GM21619 (cell line): ENCODE data around the gene AATK.
"Not testable (repeated sequence)": the region's sequence is repeated elsewhere in the genome, so short reads cannot be mapped to it uniquely, and the experiment has no call there.

Source experiments
- ATAC-seq: cut with Tn5 transposase; IDR thresholded peaks from one replicate; pipeline ENCODE4 v1.9.1; 2021; ENCODE audit not compliant: unreplicated experiment

Gene AATK

GRCh38 chr17:81095383-81095762 is 70.6 kb downstream of the AATK start:
- ATAC-seq: no peak

DNA sequence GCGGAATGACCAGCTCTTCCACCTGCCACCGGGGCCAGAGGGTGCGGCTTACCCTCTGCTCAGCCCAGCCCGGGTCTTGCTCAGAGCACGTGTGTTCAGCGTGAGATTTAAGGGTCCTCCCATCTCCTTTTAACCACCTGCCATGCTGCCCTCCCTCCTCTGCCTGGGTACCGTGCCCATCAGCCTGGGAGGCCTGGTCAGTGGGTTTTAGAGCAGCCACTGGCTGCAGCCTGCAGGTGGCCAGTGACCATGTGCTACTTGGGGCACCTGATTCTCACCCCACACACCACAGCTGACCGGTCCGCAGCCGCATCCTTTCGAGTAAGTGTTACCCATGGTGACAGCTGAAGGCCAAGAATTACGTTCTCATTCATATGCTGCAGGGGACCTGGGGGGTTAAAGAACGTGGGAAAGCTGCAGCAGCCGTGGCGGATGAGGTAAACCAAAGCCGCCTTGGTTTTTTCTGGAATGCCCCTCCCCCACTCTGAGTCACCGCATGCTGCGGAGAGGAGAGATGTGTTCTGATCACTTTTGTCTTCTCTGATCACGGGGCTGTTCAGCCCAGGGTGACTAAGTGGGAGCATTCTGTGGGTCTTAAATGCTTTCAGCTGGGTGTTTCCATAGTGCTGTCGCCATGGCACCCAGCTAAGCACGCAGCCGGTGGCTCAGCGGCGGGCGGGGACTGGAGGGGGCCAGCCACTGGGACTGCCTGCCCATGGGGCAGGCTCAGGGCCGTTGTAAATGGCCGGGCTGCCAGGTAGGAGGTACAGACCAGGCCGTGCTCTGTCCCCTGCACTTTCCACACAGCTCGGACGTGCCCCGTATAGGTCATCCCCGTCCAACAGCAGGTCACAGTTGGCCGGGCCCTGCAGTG is 71.3 kb downstream of the AATK start:
- no peak for ATAC-seq

DNA sequence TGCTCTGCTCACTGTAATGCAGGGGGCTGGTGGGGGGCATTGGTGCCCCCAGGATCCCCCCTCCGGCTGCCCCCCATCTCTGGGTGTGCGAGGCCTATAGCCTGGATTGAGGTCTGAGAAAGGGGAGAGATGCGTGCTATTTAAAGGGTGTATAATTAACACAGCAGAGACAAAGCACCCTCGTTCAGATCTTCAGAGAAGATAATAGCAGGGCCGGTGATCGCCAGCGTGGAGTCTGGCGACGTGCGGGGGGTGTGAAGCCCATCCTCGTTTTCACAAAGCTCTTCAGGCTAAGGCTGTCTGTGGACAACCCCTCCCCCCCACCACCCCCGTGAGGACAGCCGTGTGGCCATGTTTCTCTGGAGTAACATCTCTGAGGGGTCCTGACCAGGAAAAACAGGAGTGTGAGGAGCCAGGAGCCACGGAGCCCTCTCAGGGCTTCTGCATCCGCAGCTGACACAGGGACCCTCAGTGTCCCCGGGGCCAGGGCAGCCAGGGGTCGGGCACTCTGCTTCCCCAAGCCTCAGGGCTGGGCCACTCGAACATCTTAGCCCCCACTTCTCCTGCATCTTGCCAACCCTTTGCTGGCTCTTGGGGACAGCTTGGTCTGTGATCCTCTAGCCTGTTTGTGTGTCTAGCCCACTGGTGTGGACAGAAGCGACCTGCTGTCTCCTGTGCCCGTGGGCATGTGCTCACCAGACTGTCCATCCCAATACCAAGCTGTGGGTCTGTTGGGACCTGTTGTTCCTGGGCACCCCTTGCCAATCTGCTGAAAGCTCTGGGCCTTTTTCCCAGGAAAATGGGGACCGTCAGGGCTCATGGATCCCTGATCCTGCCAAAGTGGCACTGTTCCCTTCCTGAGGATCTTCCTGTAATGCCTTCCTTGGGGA is 72.2 kb downstream of the AATK start:
- no peak for ATAC-seq

DNA sequence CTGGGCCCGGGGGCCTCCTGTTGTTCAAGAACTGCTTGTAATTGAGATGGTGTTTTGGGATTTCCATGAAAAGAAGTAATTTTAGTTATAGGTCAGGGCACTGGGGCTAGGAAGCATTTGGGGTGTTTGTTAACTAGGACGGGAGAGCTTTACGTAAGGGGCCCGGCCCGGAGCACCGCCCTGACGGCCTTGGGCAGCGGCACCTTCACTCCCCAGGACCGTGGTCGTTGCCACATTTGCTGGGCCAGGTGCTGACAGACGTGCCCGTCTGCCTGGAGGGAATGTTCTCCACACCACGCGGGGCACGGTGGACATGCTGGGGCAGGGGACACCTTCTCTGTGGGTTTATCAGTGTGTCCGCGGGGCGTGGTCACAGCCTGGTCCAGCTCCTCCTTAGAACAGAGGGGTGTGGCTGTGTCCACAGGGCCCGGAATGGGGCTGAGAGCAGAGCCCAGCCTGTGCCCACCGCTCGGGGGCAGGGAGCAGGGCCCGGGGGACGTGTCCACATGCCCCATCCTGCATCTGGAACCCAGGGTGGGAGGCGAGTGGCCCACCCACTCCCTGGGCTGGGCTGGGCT is 73.4 kb downstream of the AATK start:
- ATAC-seq: no peak

DNA sequence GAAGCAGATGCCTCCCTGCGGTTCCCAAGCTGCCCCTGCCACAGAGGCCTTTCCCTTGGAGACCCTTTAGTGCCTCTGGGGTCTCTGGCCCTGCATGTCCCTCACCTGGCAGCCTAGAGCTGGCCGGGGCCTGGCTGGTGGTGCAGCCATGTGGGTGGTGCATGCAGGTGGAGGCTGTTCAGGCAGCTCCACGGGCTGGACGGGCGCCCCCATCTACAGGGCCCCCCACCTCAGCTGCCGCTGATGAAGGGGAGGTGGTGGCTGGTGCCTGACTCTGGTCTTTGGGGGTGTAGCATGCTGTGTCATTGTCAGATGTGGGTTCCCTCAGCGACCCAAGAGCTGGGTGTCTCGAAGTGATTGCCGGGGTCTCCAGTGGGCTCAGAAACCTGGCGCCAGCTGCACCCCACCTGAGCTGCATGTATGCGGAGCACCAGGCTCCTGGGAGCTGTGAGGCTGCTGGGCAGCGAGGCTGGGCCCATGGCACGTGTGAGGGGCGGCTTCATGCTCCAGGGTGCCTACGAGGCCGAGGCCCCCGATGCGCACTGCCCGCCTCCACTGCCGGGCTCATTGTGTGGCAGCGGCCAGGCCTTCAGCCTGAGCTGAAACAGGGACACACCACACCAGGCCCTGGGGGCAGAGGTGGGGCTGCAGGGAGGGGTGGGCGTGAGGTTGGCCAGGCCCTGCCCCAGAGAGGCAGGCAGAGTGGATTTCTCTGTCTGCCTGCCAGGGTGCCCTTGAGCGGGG is 74.1 kb downstream of the AATK start:
- no peak for ATAC-seq

DNA sequence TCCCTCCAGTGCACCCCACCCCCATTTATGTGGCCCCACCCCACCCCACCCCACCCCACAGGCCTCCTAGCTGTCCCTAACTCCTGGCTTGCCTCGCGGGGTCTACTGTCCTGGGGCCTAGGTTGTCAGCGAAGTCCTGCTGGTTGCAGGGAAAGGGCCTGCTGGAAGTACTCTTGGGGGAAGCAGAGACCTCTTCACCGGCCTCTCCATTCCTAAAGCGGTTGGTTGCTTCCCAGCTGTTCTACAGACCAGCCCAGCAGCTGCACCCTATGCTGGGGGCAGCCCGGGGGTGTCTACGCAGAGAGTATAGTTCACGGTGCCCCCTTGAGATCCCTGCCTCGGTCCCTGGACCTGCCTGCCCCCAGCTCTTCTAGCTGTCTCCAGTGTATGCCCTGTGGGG is 74.9 kb downstream of the AATK start:
- ATAC-seq: no peak

DNA sequence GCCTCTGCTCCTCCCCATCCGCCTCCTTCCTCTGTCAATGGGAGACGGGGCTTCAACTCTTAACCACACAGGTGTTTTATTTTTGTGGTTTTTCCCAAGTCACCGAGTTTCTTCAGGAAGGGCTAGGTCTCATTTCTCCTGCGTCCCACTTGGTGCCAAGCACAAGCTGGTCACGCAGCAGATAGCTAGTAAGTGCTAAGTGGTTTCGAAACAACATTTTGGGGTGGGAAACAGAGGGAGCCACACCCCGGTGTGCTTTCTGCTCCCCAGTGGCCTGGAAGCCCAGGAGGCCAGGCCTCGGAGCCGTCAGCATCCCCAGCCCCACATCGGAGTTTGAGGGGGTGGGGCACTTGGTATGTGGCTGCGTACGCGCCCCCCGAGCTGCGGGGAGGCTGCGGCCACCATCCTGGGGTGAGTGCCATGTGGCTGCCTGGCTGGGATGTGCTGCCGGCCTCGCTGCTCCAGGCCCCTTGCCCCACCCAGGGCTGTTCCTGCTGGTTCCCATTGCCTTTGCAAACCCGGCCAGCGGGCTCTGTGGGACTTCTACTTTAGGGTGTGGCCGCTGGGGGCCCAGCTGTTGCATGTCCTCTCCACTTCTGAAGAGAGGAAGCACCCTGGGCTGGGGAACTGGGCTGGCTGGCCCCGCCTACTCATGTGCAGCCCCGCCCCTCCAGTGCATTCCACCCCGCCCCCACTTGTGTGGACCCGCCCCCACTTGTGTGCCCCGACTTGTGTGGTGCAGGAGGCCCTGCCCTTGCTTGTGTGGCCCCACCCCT is 75.5 kb downstream of the AATK start:
- ATAC-seq: no peak

GRCh38 chr17:81086789-81087551 is 79.1 kb downstream of the AATK start:
- no peak for ATAC-seq

DNA sequence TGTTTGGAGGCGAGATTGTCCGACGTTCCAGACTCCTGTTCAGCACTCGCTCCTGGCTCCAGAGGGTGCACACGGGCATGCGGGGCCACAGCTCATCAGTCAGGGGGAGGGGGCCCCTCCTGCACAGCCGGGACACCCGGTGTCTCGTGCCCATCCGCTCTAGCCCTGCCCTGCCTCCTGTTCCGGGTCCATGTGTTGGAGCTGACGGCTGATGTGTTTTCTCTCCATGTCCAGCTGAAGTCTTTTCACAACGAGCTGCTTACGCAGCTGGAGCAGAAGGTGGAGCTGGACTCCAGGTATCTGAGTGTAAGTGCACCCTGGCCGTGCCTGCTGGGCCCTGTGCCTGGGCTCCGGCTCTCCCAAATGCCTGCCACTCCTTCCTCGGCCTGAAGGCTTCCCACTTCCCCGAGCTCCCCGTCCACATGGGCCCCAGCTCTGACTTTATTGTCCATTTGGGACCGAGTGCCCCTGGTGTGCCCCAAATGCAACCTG is 80.6 kb downstream of the AATK start:
- ATAC-seq: no peak

GRCh38 chr17:81084680-81085419 is 81.2 kb downstream of the AATK start:
- ATAC-seq: no peak

- no peak for ATAC-seq
Measured at GRCh38 chr17:81083125-81083765, 82.8 kb downstream of the AATK start.

- ATAC-seq: no peak
Measured at GRCh38 chr17:81082177-81083073, 83.6 kb downstream of the AATK start.

DNA sequence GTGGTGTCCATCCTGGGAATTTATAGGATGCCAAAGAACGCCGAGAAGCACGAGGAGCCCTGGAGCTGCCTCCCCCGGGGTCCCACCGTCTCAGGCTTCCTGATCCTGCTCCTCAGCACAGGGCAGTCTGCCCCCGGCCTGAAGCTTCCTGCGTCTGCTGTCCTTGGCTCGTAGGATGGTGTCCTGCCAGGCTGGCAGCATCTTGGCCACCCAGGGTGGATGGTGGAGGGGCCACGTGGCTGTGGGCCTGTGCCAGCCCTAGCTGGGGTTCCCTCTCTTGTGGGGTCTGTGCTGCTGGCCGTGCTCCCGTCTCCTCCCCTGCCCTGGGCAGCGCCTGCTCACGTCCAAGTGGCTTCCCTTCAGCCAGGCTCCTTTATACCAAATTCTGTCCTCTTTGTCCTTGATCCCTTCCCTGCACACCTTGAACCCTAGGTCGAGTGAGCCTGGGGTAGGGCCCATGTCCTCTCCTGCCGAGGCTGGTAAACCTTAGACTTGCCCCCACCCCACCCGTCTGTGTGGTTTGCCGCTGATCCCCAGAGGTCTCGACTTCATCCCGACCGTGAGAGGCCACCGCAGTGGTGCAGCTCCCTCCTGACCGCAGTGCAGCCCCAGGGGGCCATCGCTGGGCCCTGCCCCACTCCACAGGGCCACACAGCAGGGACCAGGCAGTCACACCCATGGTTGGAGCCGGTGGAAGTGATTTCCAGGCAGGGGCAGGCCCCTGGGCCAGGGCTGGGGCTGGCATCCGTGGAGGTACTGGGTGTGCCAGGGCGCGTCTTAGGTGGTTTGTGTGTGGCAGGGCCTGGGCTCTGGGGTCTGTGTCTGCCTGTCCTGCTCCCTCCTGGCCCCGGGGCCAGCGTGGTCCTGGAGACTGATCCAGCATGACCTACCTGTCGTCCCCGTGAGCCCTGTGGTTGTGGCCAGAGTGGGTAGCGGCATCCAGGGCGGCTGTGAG is 84.5 kb downstream of the AATK start:
- no peak for ATAC-seq

GRCh38 chr17:81080019-81080418 is 86.0 kb downstream of the AATK start:
- ATAC-seq: no peak

- ATAC-seq: not testable (repeated sequence)
Measured at GRCh38 chr17:81078026-81078913, 87.8 kb downstream of the AATK start.
